Right lobe of liver (tissue), 6 donors: ENCODE results near the gene MFSD11. TPM values are rescaled to one million over a fixed set of nuclear protein-coding genes. Genes with fewer than 3 reads are reported as not detected.
"Not testable (repeated sequence)": the region's sequence is repeated elsewhere in the genome, so short reads cannot be mapped to it uniquely, and the experiment has no call there.

ENCODE experiments used
- ATAC-seq, 4 donors: fragments of 200-7000 bp; cut with Tn5 transposase; one replicate each; pipeline ENCODE4 v1.9.1; 2020; ENCODE audit warnings: mild to moderate bottlenecking in 4 of 4, moderate library complexity in 4 of 4
- DNase-seq, 3 donors: peaks; one replicate each; pipeline ENCODE4 v3.0.0-alpha.2; 2020
- H3K27ac ChIP-seq, 3 donors: fragments of 200-600 bp; one replicate each; pipeline ENCODE4 v1.8.0; 2022
- H3K27me3 ChIP-seq, 2 donors: fragments of 200-600 bp; one replicate each; pipeline ENCODE4 v1.8.0; 2022
- H3K36me3 ChIP-seq, 4 donors: fragments of 200-600 bp; sonication (generic) in 1 of 4; one replicate each; pipeline versions ENCODE4 v1.5.1 to v1.8.0; 2017 to 2022; ENCODE audit warnings: control low read depth in 1 of 4
- H3K4me1 ChIP-seq, 4 donors: fragments of 200-600 bp; sonication (generic) in 1 of 4; one replicate each; pipeline versions ENCODE4 v1.5.1 to v1.8.0; 2017 to 2022; ENCODE audit warnings: control low read depth in 1 of 4
- H3K4me3 ChIP-seq, 3 donors: fragments of 200-600 bp; one replicate each; pipeline ENCODE4 v1.8.0; 2022
- H3K9me3 ChIP-seq, 4 donors: fragments of 200-600 bp; sonication (generic) in 1 of 4; one replicate each; pipeline versions ENCODE4 v1.5.1 to v1.8.0; 2017 to 2022; ENCODE audit warnings: control low read depth in 1 of 4
- POLR2A ChIP-seq: fragments of 450-650 bp; IDR thresholded peaks from one replicate; pipeline ENCODE4 v1.6.1; 2017; ENCODE audit warnings: antibody characterized with exemption, mild to moderate bottlenecking
- WGBS: methylation state at CpG from one replicate; pipeline ENCODE4 v1.1.6; 2018; ENCODE audit warnings: low coverage, low lambda C conversion rate; ENCODE audit not compliant: insufficient coverage; ENCODE audit errors: missing lambda C conversion rate; 5-methylcytosine and 5-hydroxymethylcytosine counted together
- intact Hi-C, 2 donors: fragments of 100-400 bp; cut with DNase I; formaldehyde crosslinking; loops; one replicate each; pipeline versions ENCODE4 v1.11.2 to v1.14.1; 2022
- total RNA-seq, 6 experiments: library from RNA; depleted of rRNA in 2 of 6; stranded (reverse); fragments of >200 nt in 2 of 6; fragmentation: NEBNext Ultra II Directional in 3 of 6; extraction: Animal tissue kit (Norgen Biotek cat#: 25700) in 3 of 6; gene quantifications; one replicate each; pipeline versions ENCODE4 v1.1.0 to v1.2.4, GENCODE V29; 2016 to 2023
- TF ChIP-seq, protein P1 (sequence below), 4 donors: fragments of 200-600 bp in 3 of 4; fragments of 450-650 bp in 1 of 4; IDR thresholded peaks; one replicate each; pipeline versions ENCODE4 v1.5.1 to v1.8.0; 2016 to 2022; ENCODE audit warnings: antibody characterized with exemption in 4 of 4, mild to moderate bottlenecking in 2 of 4
- donor health status: DM: no; HTN: yes; CAD: no.
- donor health status: DM: no; HTN: no; CAD: no.
- donor health status: DM: no; HTN: no; CAD: no.
- donor health status: DM: no; HTN: yes; CAD: no.
- donor health status: DM: no; HTN: yes; CAD: no.

The MFSD11 gene
- total RNA-seq, 6 experiments from 2014 or later, result 8.5 to 16.3 (median 15.3) TPM

DNA sequence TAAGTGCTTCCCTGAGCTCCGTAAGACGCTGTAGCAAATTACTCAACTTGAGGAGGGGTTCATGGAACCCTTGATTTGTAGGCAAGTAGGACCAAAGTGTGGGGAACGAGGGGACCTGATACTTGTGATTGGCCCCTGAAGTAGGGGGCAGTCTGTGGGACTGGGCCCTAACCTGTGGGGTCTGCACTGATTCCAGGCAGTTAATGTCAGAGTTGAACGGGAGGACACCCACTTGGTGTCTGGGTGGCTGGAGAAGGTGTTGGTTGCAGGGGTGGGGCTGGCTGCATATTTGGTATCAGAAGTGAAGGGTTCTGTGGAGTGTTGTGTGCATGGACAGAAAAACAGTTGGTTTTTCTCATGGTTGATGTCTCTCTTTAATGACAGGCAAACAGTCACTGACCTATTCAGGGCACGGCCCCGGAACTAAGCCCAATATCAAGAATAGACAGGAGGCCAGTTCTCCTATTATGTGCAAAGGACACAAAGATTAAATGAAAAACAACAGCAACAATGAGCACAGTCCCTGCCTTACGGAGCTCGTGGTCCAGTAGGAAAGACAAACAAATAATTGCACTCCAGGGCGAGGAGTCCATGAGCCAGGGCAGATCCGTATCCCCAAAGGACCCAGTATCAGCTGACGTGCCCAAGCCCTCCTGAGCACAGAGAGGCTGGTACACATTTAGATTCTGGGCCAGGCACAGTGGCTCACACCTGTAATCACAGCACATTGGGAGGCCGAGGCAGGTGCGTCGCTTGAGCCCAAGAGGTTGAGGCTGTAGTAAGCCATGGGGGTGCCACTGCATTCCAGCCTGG is 46.3 kb upstream of the MFSD11 start:
- intact Hi-C loops, result no loop called here
- no peak overlapping the region for H3K27ac ChIP-seq
- DNase-seq (no peak), ATAC-seq (no peak)
- no peaks in the 10 kb centered on the region for H3K27me3 ChIP-seq
- 69% methylated on average over 11 of the region's 14 CpGs for WGBS
- no peak overlapping the region for H3K4me3 ChIP-seq
- no peaks in the 10 kb centered on the region for H3K9me3 ChIP-seq
- TF ChIP-seq, protein P1, sequence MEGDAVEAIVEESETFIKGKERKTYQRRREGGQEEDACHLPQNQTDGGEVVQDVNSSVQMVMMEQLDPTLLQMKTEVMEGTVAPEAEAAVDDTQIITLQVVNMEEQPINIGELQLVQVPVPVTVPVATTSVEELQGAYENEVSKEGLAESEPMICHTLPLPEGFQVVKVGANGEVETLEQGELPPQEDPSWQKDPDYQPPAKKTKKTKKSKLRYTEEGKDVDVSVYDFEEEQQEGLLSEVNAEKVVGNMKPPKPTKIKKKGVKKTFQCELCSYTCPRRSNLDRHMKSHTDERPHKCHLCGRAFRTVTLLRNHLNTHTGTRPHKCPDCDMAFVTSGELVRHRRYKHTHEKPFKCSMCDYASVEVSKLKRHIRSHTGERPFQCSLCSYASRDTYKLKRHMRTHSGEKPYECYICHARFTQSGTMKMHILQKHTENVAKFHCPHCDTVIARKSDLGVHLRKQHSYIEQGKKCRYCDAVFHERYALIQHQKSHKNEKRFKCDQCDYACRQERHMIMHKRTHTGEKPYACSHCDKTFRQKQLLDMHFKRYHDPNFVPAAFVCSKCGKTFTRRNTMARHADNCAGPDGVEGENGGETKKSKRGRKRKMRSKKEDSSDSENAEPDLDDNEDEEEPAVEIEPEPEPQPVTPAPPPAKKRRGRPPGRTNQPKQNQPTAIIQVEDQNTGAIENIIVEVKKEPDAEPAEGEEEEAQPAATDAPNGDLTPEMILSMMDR (IDR thresholded peaks at IDR 0.05), result no peak
- H3K4me1 ChIP-seq, result no peaks in the 10 kb centered on the region
- H3K36me3 ChIP-seq, result no peaks in the 10 kb centered on the region

DNA sequence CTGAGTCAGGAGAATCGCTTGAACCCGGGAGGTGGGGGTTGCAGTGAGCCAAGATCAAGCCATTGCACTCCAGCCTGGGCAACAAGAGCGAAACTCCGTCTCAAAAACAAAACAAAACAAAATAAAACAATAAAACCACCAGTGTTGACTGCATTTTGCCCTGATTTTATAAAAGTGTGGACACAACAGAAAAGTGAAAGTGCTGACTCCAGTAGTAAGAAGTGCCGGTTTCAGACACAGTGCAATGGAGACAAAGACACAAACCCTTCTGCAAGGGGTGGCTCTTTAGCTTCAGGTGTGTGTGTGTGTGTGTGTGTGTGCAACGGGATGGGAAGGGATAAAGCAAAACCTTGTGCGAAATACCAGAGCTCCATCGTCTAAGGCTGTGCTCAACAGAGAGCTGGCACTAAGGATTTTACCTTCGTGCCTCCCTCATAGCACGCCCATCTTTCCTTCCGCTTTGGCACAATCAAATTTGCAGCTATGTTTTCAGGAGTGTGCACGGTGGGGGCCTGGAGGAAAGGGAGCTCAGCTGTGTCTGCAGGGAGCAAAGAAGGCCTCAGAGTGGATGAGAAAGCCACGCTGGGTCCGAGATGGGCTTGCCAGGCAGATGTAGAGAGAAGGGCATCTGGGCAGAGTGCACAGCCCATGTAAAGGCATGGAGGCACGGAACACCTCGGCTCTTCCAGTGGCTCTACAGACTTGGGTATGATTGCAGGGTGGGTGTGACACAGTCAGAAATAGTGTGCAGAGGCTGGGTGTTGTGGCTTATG is 42.7 kb upstream of the MFSD11 start:
- ATAC-seq, result peak; percentile 9 to 55 (median 18)
- DNase-seq, result no peak
- Histone ChIP-seq H3K27me3 (no peaks in the 10 kb centered on the region), H3K4me3 (no peak overlapping the region), H3K9me3 (no peaks in the 10 kb centered on the region), H3K4me1 (no peaks in the 10 kb centered on the region), H3K36me3 (no peaks in the 10 kb centered on the region), H3K27ac (no peak overlapping the region)
- intact Hi-C loops, result no loop called here
- WGBS, result 69% methylated on average over 12 of the region's 16 CpGs
- TF ChIP-seq, protein P1 (IDR thresholded peaks at IDR 0.05), result no peak
- TF ChIP-seq POLR2A, result no peak

DNA sequence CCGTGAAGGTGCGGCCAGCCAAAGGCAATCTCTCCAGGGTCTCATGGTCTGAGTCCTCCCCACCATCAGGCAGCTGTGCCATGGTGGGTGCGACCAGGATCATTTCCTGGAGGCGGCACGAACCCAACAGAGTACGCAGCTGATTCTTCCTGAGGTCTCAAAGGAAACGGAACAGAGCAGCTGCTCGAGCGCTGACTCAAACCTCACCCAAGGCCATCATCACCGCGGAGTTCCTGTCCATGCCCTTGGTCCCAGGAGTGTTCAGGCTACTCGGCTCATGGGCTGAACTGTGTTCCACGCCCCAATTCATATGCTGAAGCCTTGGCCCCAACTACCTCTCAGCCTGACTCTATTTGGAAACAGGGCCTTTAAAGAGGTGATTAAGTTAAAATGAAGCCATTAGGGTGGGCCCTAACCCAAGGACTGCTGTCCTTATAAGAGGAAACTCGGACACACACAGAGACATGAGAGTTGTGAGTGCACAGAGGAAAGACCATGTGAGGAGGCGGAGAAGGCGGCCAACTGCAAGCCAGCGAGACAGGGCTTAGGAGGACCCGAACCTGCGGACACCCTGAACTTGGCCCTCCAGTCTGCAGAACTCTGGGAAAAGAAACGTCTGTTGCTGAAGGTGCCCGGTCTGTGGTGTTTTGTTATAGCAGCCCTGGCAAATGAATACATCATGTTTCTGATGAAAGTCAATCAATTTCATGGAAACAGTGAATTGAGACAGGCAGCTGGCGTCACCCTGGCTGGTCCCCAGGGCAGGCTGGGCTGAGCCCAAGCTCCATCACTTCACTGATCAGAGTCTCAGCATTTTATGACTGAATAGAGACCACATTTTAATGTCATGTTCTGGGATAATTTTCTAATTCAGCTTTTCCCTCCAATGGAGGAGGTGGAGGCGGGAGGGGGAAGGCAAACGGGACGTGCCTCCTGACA is 40.9 kb upstream of the MFSD11 start:
- no peaks in the 10 kb centered on the region for H3K9me3 ChIP-seq
- WGBS, result 86% methylated on average over 12 of the region's 25 CpGs
- no peaks in the 10 kb centered on the region for H3K4me1 ChIP-seq
- no peak for DNase-seq
- intact Hi-C loops, result no loop called here
- H3K27me3 ChIP-seq, result no peaks in the 10 kb centered on the region
- no peak for TF ChIP-seq POLR2A
- TF ChIP-seq, protein P1 (IDR thresholded peaks at IDR 0.05), result no peak
- H3K27ac ChIP-seq, result peak overlapping the region in 1 of 3 donors; percentile 47
- no peaks in the 10 kb centered on the region for H3K36me3 ChIP-seq
- H3K4me3 ChIP-seq, result no peak overlapping the region
- peak; percentile 35 to 65 (median 53) for ATAC-seq

DNA sequence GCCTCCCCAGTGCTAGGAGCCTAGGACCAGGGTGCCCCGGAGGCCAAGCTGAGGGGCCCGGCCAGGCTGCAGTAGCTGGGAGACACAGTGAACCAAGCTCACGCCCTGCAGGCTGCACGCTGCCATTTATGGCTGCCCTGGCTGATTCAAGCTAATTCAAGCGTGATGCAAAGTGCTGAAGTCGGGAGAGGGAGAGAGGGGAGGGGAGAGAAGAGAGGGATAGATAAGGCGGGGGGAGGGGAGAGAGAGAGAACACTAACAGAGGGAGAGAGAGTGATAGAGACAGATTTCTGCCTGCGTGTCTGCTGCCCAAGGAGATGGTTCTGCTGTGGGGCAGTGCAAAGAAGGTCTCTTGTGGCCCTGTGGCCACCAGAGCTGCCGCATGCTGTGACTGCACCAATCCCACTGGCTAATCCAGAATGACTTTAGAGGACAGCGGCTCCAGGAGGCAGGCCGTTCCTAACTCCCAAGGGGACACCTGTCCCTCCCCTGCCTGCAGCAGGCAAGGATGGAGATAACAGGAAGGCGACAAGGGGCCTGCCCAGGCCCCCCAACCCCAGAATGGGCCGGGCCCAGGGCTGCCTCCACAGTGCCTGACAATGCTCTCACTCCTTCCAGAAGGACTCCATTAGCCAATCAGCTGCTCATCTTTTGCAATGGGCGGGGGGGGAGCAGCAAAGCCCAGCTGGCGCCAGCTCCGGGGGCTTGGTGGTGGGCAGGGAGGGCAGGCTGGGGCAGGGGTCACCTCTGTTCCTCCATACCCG is 40.0 kb upstream of the MFSD11 start:
- DNase-seq (no peak), ATAC-seq (no peak)
- no peaks in the 10 kb centered on the region for H3K36me3 ChIP-seq
- 56% methylated on average over 12 of the region's 17 CpGs for WGBS
- intact Hi-C loops, result no loop called here
- no peaks in the 10 kb centered on the region for H3K27me3 ChIP-seq
- no peaks in the 10 kb centered on the region for H3K9me3 ChIP-seq
- H3K4me1 ChIP-seq, result no peaks in the 10 kb centered on the region
- H3K4me3 ChIP-seq, result no peak overlapping the region
- TF ChIP-seq, protein P1 (IDR thresholded peaks at IDR 0.05), result no peak
- TF ChIP-seq POLR2A, result no peak
- no peak overlapping the region for H3K27ac ChIP-seq

DNA sequence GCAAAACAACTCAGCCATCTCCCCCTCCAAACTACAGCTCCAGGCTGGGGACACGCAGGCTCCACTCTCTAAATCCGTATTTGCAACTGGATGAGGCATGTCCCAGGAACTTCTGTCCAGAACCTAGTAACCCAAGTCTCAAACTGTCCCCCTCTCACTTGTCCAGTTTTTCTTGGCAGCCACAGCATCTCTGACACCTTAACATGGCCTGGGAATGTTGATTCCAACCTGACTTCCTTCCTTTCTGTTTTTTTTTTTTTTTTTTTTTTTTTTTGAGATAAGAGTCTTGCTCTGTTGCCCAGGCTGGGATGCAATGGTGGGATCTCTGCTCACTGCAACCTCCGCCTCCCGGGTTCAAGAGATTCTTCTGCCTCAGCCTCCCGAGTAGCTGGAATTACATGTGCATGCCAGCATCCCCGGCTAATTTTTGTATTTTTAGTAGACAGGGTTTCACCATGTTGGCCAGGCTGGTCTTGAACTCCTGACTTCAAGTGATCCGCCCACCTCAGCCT is 39.4 kb upstream of the MFSD11 start:
- H3K27me3 ChIP-seq, intact Hi-C loops, H3K4me1 ChIP-seq, ATAC-seq, H3K9me3 ChIP-seq, H3K36me3 ChIP-seq, H3K4me3 ChIP-seq, DNase-seq: not testable (repeated sequence)
- H3K27ac ChIP-seq, result peak overlapping the region in 1 of 3 donors; percentile 81
- 69% methylated on average over 5 of the region's 7 CpGs for WGBS
